HG03521 (cell line): ENCODE results near the gene HCLS1.
A peak's percentile ranks its signal among the peaks of the same experiment; 100 is the strongest.
"Not testable (repeated sequence)": the region's sequence is repeated elsewhere in the genome, so short reads cannot be mapped to it uniquely, and the experiment has no call there.

Experiments used
- ATAC-seq: cut with Tn5 transposase; IDR thresholded peaks from one replicate; pipeline ENCODE4 v1.9.1; 2021; ENCODE audit warnings: mild to moderate bottlenecking, moderate library complexity; ENCODE audit not compliant: unreplicated experiment

HCLS1 gene

GRCh38 chr3:121660356-121661171, at the start of gene HCLS1:
Gene HCLS1 (minus strand): TSS chr3:121660903. CDS start chr3:121658347, 2,556 bp downstream.
- peak; percentile 79 for ATAC-seq

GRCh38 chr3:121710347-121710746, 49.6 kb upstream of the HCLS1 start:
- no peak for ATAC-seq

- ATAC-seq = no peak
Measured at GRCh38 chr3:121707531-121708273, 47.0 kb upstream of the HCLS1 start.

GRCh38 chr3:121705541-121705940, 44.8 kb upstream of the HCLS1 start:
- ATAC-seq = no peak

GRCh38 chr3:121703973-121704372, 43.3 kb upstream of the HCLS1 start:
- no peak for ATAC-seq

- no peak for ATAC-seq
Measured at GRCh38 chr3:121698901-121699300, 38.2 kb upstream of the HCLS1 start.

- no peak for ATAC-seq
Measured at GRCh38 chr3:121698476-121698875, 37.8 kb upstream of the HCLS1 start.

- no peak for ATAC-seq
Measured at GRCh38 chr3:121696186-121696585, 35.5 kb upstream of the HCLS1 start.

- ATAC-seq = no peak
Measured at GRCh38 chr3:121692010-121692699, 31.5 kb upstream of the HCLS1 start.

GRCh38 chr3:121690777-121691405, 30.2 kb upstream of the HCLS1 start:
- peak; percentile 56 for ATAC-seq

GRCh38 chr3:121688747-121689146, 28.0 kb upstream of the HCLS1 start:
- ATAC-seq = not testable (repeated sequence)

- no peak for ATAC-seq
Measured at GRCh38 chr3:121681792-121682191, 21.1 kb upstream of the HCLS1 start.

GRCh38 chr3:121677141-121677540, 16.4 kb upstream of the HCLS1 start:
- ATAC-seq = no peak

GRCh38 chr3:121670676-121671075, 10.0 kb upstream of the HCLS1 start:
- ATAC-seq = no peak

- ATAC-seq = no peak
Measured at GRCh38 chr3:121667333-121667732, 6.6 kb upstream of the HCLS1 start.

- no peak for ATAC-seq
Measured at GRCh38 chr3:121665488-121665887, 4.8 kb upstream of the HCLS1 start.

- no peak for ATAC-seq
Measured at GRCh38 chr3:121663171-121663847, 2.6 kb upstream of the HCLS1 start.

GRCh38 chr3:121662742-121663141, 2.0 kb upstream of the HCLS1 start:
- no peak for ATAC-seq

- no peak for ATAC-seq
Measured at GRCh38 chr3:121661376-121661775, 673 bp upstream of the HCLS1 start.

- ATAC-seq = no peak
Measured at GRCh38 chr3:121659586-121659985, 1.1 kb downstream of the HCLS1 start.
